ENCODE measurements around the gene SLAMF9.

DNA sequence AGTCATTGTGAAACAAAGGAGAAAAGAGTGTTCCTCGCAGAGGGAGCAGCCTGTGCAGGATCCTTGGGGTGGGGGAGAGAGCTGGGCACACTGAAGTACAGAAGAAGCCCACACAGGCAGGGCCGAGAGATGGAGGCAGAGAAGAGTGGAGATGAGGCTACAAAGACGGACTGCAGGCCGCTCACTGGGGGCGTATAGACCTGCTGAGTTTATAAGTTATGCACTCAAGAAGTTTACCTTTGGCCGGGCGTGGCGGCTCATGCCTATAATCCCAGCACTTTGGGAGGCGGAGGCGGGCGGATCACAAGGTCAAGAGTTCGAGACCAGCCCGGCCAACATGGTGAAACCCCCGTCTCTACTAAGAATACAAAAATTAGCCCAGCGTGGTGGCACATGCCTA is 7.6 kb upstream of the SLAMF9 start:
- TF ChIP-seq, protein P1, sequence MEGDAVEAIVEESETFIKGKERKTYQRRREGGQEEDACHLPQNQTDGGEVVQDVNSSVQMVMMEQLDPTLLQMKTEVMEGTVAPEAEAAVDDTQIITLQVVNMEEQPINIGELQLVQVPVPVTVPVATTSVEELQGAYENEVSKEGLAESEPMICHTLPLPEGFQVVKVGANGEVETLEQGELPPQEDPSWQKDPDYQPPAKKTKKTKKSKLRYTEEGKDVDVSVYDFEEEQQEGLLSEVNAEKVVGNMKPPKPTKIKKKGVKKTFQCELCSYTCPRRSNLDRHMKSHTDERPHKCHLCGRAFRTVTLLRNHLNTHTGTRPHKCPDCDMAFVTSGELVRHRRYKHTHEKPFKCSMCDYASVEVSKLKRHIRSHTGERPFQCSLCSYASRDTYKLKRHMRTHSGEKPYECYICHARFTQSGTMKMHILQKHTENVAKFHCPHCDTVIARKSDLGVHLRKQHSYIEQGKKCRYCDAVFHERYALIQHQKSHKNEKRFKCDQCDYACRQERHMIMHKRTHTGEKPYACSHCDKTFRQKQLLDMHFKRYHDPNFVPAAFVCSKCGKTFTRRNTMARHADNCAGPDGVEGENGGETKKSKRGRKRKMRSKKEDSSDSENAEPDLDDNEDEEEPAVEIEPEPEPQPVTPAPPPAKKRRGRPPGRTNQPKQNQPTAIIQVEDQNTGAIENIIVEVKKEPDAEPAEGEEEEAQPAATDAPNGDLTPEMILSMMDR (IDR thresholded peaks at IDR 0.05), result no peak
- TF ChIP-seq ZFX (IDR thresholded peaks at IDR 0.05; ENCODE audit: borderline replicate concordance), result no peak

All from 22Rv1 (cell line).